IMR-90 (cell line): ENCODE measurements around the gene ZKSCAN8. TPM values are rescaled to one million over a fixed set of nuclear protein-coding genes. Genes with fewer than 3 reads are reported as not detected.

Experiments
- ATAC-seq: fragments of 200-7000 bp; cut with Tn5 transposase; 2 replicates; pipeline ENCODE4 v1.9.1; 2020; ENCODE audit warnings: low read depth, mild to moderate bottlenecking, moderate library complexity
- BruUV-seq: library from RNA; stranded (reverse); fragments of 400-500 nt; replicated peaks from 2 replicates; lab custom pipeline; 2021; lab: Mats Ljungman, UMichigan
- CTCF ChIA-PET: fragments of 300-600 bp; formaldehyde crosslinking; extraction: SDS; loops from one replicate; lab custom pipeline; 2021; ENCODE audit warnings: antibody characterized with exemption; lab: Yijun Ruan, JAX
- POLR2A ChIA-PET: fragments of 300-600 bp; sonication (Branson Sonifier 250); formaldehyde crosslinking; loops from one replicate; lab custom pipeline; 2022; ENCODE audit warnings: antibody characterized with exemption; ENCODE audit not compliant: unreplicated experiment; lab: Charles Lee
- DNase-seq: peaks from one replicate; pipeline ENCODE4 v3.0.0; 2013
- H2AFZ ChIP-seq: replicated peaks from 2 replicates; pipeline ENCODE3; 2013; ENCODE audit warnings: low read length, mild to moderate bottlenecking; ENCODE audit not compliant: poor library complexity
- H2AK5ac ChIP-seq: 2 replicates; pipeline ENCODE4 v1.6.1; 2013; ENCODE audit warnings: low read depth, low read length, inconsistent platforms
- H2AK9ac ChIP-seq: replicated peaks from 2 replicates; pipeline ENCODE3; 2013; ENCODE audit warnings: mild to moderate bottlenecking, low read depth, low read length, moderate library complexity; ENCODE audit not compliant: poor library complexity
- H2BK120ac ChIP-seq: 2 replicates; pipeline ENCODE4 v1.6.1; 2013; ENCODE audit warnings: low read depth, low read length, inconsistent platforms
- H2BK15ac ChIP-seq: 3 replicates; pipeline ENCODE4 v1.6.1; 2013; ENCODE audit warnings: low read depth, low read length, inconsistent platforms
- H2BK20ac ChIP-seq: 2 replicates; pipeline ENCODE4 v1.6.1; 2013; ENCODE audit warnings: low read depth, mild to moderate bottlenecking, inconsistent platforms, low read length, moderate library complexity
- H2BK5ac ChIP-seq: 2 replicates; pipeline ENCODE4 v1.6.1; 2013; ENCODE audit warnings: mild to moderate bottlenecking, low read depth, low read length, inconsistent platforms; ENCODE audit not compliant: poor library complexity, severe bottlenecking
- H3K14ac ChIP-seq: replicated peaks from 2 replicates; pipeline ENCODE4 v1.6.1; 2013; ENCODE audit warnings: low read depth, low read length, inconsistent platforms
- H3K18ac ChIP-seq: 2 replicates; pipeline ENCODE4 v1.6.1; 2013; ENCODE audit warnings: low read depth, low read length, control low read depth
- H3K23ac ChIP-seq: 2 replicates; pipeline ENCODE4 v1.6.1; 2013; ENCODE audit warnings: low read depth, low read length, inconsistent platforms
- H3K27ac ChIP-seq: 2 replicates; pipeline ENCODE4 v1.5.1; 2013; ENCODE audit warnings: mild to moderate bottlenecking, control low read depth, low read length; ENCODE audit not compliant: insufficient read depth
- H3K27me3 ChIP-seq: 2 replicates; pipeline ENCODE4 v1.6.1; 2013; ENCODE audit warnings: low read length; ENCODE audit not compliant: control insufficient read depth, insufficient read depth
- H3K36me3 ChIP-seq: 2 replicates; pipeline ENCODE4 v1.6.1; 2013; ENCODE audit warnings: low read length, mixed read lengths; ENCODE audit not compliant: control insufficient read depth, insufficient read depth
- H3K4ac ChIP-seq: 2 replicates; pipeline ENCODE4 v1.6.1; 2013; ENCODE audit warnings: low read depth, low read length, inconsistent platforms
- H3K4me1 ChIP-seq: 2 replicates; pipeline ENCODE4 v1.6.1; 2013; ENCODE audit warnings: low read length, mixed read lengths; ENCODE audit not compliant: control insufficient read depth, insufficient read depth
- H3K4me2 ChIP-seq: 2 replicates; pipeline ENCODE4 v1.6.1; 2013; ENCODE audit warnings: low read depth, mild to moderate bottlenecking, control low read depth, low read length, moderate library complexity
- H3K4me3 ChIP-seq: 2 replicates; pipeline ENCODE4 v1.5.1; 2013; ENCODE audit warnings: low read depth, mild to moderate bottlenecking, control low read depth, low read length, moderate library complexity; ENCODE audit not compliant: insufficient read depth
- H3K56ac ChIP-seq: 2 replicates; pipeline ENCODE4 v1.6.1; 2013; ENCODE audit warnings: low read length, inconsistent platforms; ENCODE audit not compliant: insufficient read depth; ENCODE audit errors: extremely low read depth
- H3K79me1 ChIP-seq, 2 experiments: 2 replicates each; pipeline ENCODE4 v1.6.1; 2013; ENCODE audit warnings: low read length in 2 of 2, inconsistent platforms in 1 of 2, low read depth in 1 of 2
- H3K9ac ChIP-seq: 2 replicates; pipeline ENCODE4 v1.6.1; 2013; ENCODE audit warnings: low read depth, low read length, control low read depth
- H3K9me1 ChIP-seq: 2 replicates; pipeline ENCODE4 v1.6.1; 2013; ENCODE audit warnings: low read length, inconsistent platforms; ENCODE audit not compliant: insufficient read depth
- H3K9me3 ChIP-seq: 2 replicates; pipeline ENCODE4 v1.6.1; 2013; ENCODE audit warnings: low read length; ENCODE audit not compliant: control insufficient read depth, insufficient read depth
- H4K20me1 ChIP-seq: 2 replicates; pipeline ENCODE4 v1.6.1; 2013; ENCODE audit warnings: low read length, inconsistent platforms; ENCODE audit not compliant: insufficient read depth
- H4K5ac ChIP-seq: 2 replicates; pipeline ENCODE4 v1.6.1; 2013; ENCODE audit warnings: mild to moderate bottlenecking, low read depth, low read length, control low read depth
- H4K8ac ChIP-seq, 2 experiments: 2 replicates each; pipeline ENCODE4 v1.6.1; 2013; ENCODE audit warnings: low read depth in 2 of 2, low read length in 2 of 2, control low read depth in 1 of 2, inconsistent platforms in 1 of 2
- H4K91ac ChIP-seq: 2 replicates; pipeline ENCODE4 v1.6.1; 2013; ENCODE audit warnings: low read depth, low read length, inconsistent platforms; ENCODE audit not compliant: insufficient read depth
- BHLHE40 ChIP-seq: fragments of 150-350 bp; IDR thresholded peaks from 2 replicates; pipeline ENCODE4 v1.6.1; 2016; ENCODE audit warnings: mild to moderate bottlenecking, low read depth, low read length
- CEBPB ChIP-seq: IDR thresholded peaks from 2 replicates; pipeline ENCODE4 v1.6.1; 2012; ENCODE audit warnings: low read depth, low read length, improper control_type of control experiment
- CHD1 ChIP-seq: IDR thresholded peaks from 2 replicates; pipeline ENCODE4 v1.6.1; 2012; ENCODE audit warnings: low read depth, low read length, improper control_type of control experiment
- CTCF ChIP-seq: conservative IDR thresholded peaks from 2 replicates; pipeline ENCODE4 v1.5.1; 2012; ENCODE audit warnings: mild to moderate bottlenecking, low read depth, low read length, improper control_type of control experiment
- ELK1 ChIP-seq: fragments of 150-350 bp; IDR thresholded peaks from 2 replicates; pipeline ENCODE4 v1.6.1; 2016; ENCODE audit warnings: low read depth, mild to moderate bottlenecking, low read length, moderate library complexity, borderline replicate concordance
- FOS ChIP-seq: fragments of 150-350 bp; IDR thresholded peaks from 2 replicates; pipeline ENCODE4 v1.6.1; 2016; ENCODE audit warnings: low read depth, low read length
- MAFK ChIP-seq: IDR thresholded peaks from 2 replicates; pipeline ENCODE4 v1.6.1; 2012; ENCODE audit warnings: low read depth, low read length, improper control_type of control experiment
- MXI1 ChIP-seq: IDR thresholded peaks from 2 replicates; pipeline ENCODE4 v1.6.1; 2012; ENCODE audit warnings: low read depth, mild to moderate bottlenecking, low read length, moderate library complexity, borderline replicate concordance
- NFE2L2 ChIP-seq: fragments of 150-350 bp; IDR thresholded peaks from 2 replicates; pipeline ENCODE4 v1.6.1; 2016; ENCODE audit warnings: low read depth, mild to moderate bottlenecking, low read length
- RAD21 ChIP-seq: IDR thresholded peaks from 2 replicates; pipeline ENCODE4 v1.6.1; 2012; ENCODE audit warnings: low read length, improper control_type of control experiment
- RCOR1 ChIP-seq: IDR thresholded peaks from 2 replicates; pipeline ENCODE4 v1.6.1; 2012; ENCODE audit warnings: mild to moderate bottlenecking, low read length, improper control_type of control experiment; ENCODE audit not compliant: insufficient replicate concordance
- SMC3 ChIP-seq: fragments of 150-350 bp; IDR thresholded peaks from 2 replicates; pipeline ENCODE4 v1.6.1; 2016; ENCODE audit warnings: low read depth, mild to moderate bottlenecking, antibody characterized with exemption, low read length, moderate library complexity
- WGBS, 2 experiments: methylation state at CpG; one replicate each; pipeline versions ENCODE4 v1.1.5 to v1.1.7; 2013; ENCODE audit warnings: missing lambda C conversion rate in 2 of 2; ENCODE audit not compliant: insufficient read length in 1 of 2; ENCODE audit errors: extremely low coverage in 2 of 2; 5-methylcytosine and 5-hydroxymethylcytosine counted together
- dilution Hi-C: fragments of 300-500 bp; cut with HindIII; formaldehyde crosslinking; loops from one replicate; pipeline ENCODE4 v1.14.3; 2018; ENCODE audit warnings: low sequenced_read_pairs; ENCODE audit not compliant: unreplicated experiment
- in situ Hi-C: fragments of 300-500 bp; cut with MboI; formaldehyde crosslinking; loops from 3 replicates; pipeline ENCODE4 v1.14.3; 2019; ENCODE audit warnings: low sequenced_read_pairs, inconsistent platforms, mixed read lengths
- intact Hi-C: fragments of 100-400 bp; cut with micrococcal nuclease; formaldehyde crosslinking; loops from 2 replicates; pipeline ENCODE4 v1.10.0; 2022
- polyA plus RNA-seq, 3 experiments: library from polyadenylated mRNA; depleted of rRNA; stranded (reverse); fragments of >200 nt; gene quantifications; 2 replicates each; pipeline ENCODE4 v1.2.3, GENCODE V29; 2012; ENCODE audit warnings: low replicate concordance in 1 of 3
- total RNA-seq: library from RNA; depleted of rRNA; stranded (reverse); fragments of >200 nt; gene quantifications from 2 replicates; pipeline ENCODE4 v1.2.3, GENCODE V29; 2012

Gene ZKSCAN8
- total and polyA plus RNA-seq, 2 of the 4 experiments (the other 2 are of a cell fraction) = 8.3 to 22.8 TPM

- Histone ChIP-seq H3K4me1 (no peaks in the 10 kb centered on the region), H2BK120ac (no peak overlapping the region), H3K14ac (no peak overlapping the region), H3K4ac (no peak overlapping the region), H2AK5ac (no peak overlapping the region), H4K91ac (no peak overlapping the region), H3K27ac (no peak overlapping the region), H3K23ac (no peak overlapping the region), H3K9me1 (no peaks in the 10 kb centered on the region), H3K9me3 (no peaks in the 10 kb centered on the region), H3K27me3 (no peaks in the 10 kb centered on the region), H4K5ac (no peak overlapping the region), H3K56ac (no peak overlapping the region), H2BK20ac (no peak overlapping the region), H2BK15ac (no peak overlapping the region), H3K18ac (no peak overlapping the region), H3K4me3 (no peak overlapping the region), H4K8ac (no peak overlapping the region), H3K79me1 (no peaks in the 10 kb centered on the region), H2AFZ (no peak overlapping the region), H3K9ac (no peak overlapping the region), H2BK5ac (no peak overlapping the region), H3K4me2 (no peak overlapping the region), H4K20me1 (no peaks in the 10 kb centered on the region), H2AK9ac (no peak overlapping the region), H3K36me3 (no peaks in the 10 kb centered on the region)
- no CpG with 5 or more reads among the region's 1 CpG for WGBS, 2 experiments
- ATAC-seq (no peak), DNase-seq (no peak)
- dilution Hi-C loops (no loop called here), in situ Hi-C loops (no loop called here), intact Hi-C loops (no loop called here)
- ChIA-PET POLR2A (no interaction called here), CTCF (no interaction called here)
- TF ChIP-seq NFE2L2 = no peak
- TF ChIP-seq MAFK = no peak
- no peak for TF ChIP-seq ELK1
- TF ChIP-seq MXI1 = no peak
- no peak for TF ChIP-seq CTCF
- TF ChIP-seq CEBPB = no peak
- no peak for TF ChIP-seq RAD21
- no peak for TF ChIP-seq CHD1
- no peak for TF ChIP-seq RCOR1
- TF ChIP-seq FOS = no peak
- TF ChIP-seq BHLHE40 = no peak
- TF ChIP-seq SMC3 = no peak
- no TSS peak for BruUV-seq
These were observed 34.7 kb downstream of the ZKSCAN8 start for GRCh38 chr6:28176373-28176772.
